ENCODE results near the gene POLD1. TPM values are rescaled to one million over a fixed set of nuclear protein-coding genes. Genes with fewer than 3 reads are reported as not detected.
"Not testable (repeated sequence)": the region's sequence is repeated elsewhere in the genome, so short reads cannot be mapped to it uniquely, and the experiment has no call there.

The POLD1 gene
- total and polyA plus RNA-seq, 3 donors from 2014 or later: 30.7 to 51.7 (median 42.2) TPM

- DNase-seq: no peak
- H3K4me1 ChIP-seq: peaks cover 9% of the 10 kb centered on the region
- H3K9me3 ChIP-seq: no peaks in the 10 kb centered on the region
- no peak overlapping the region for H3K27ac ChIP-seq
- intact Hi-C loops (cut with DNase I; ENCODE audit: low total_unique reads): no loop called here
- WGBS, 2 donors: 73 to 80% methylated on average over 6 to 12 of the region's 12 CpGs
- H3K36me3 ChIP-seq (ENCODE audit: low read depth, missing control alignments): no peaks in the 10 kb centered on the region
- H3K4me3 ChIP-seq: no peak overlapping the region
- H3K27me3 ChIP-seq: no peaks in the 10 kb centered on the region
- TF ChIP-seq CTCF (IDR thresholded peaks at IDR 0.05) (no peak), POLR2A (IDR thresholded peaks at IDR 0.05) (no peak)
Measured at GRCh38 chr19:50435627-50436026, 51.5 kb downstream of the POLD1 start.

GRCh38 chr19:50437862-50438449 is 53.8 kb downstream of the POLD1 start:
- TF ChIP-seq CTCF (IDR thresholded peaks at IDR 0.05) (no peak), POLR2A (IDR thresholded peaks at IDR 0.05) (no peak)
- Histone ChIP-seq H3K27ac (no peak overlapping the region), H3K4me3 (no peak overlapping the region), H3K4me1 (no peaks in the 10 kb centered on the region), H3K36me3 (ENCODE audit: low read depth, missing control alignments) (no peaks in the 10 kb centered on the region), H3K9me3 (no peaks in the 10 kb centered on the region), H3K27me3 (no peaks in the 10 kb centered on the region)
- intact Hi-C loops (cut with DNase I; ENCODE audit: low total_unique reads): no loop called here
- WGBS, 2 donors: 91 to 96% methylated on average over 5 of the region's 5 CpGs
- DNase-seq: no peak

GRCh38 chr19:50439130-50439529 is 55.0 kb downstream of the POLD1 start:
- H3K4me3 ChIP-seq; intact Hi-C loops (cut with DNase I; ENCODE audit: low total_unique reads): not testable (repeated sequence)

GRCh38 chr19:50444059-50444458 is 59.9 kb downstream of the POLD1 start:
- Histone ChIP-seq H3K9me3 (no peaks in the 10 kb centered on the region), H3K27me3 (no peaks in the 10 kb centered on the region), H3K36me3 (ENCODE audit: low read depth, missing control alignments) (no peaks in the 10 kb centered on the region), H3K27ac (no peak overlapping the region), H3K4me3 (no peak overlapping the region), H3K4me1 (no peaks in the 10 kb centered on the region)
- TF ChIP-seq POLR2A (IDR thresholded peaks at IDR 0.05) (no peak), CTCF (IDR thresholded peaks at IDR 0.05) (no peak)
- intact Hi-C loops (cut with DNase I; ENCODE audit: low total_unique reads): no loop called here
- WGBS, 2 donors: 81 to 89% methylated on average over 1 of the region's 1 CpG
- DNase-seq: no peak

More at GRCh38 chr19:50439130-50439529, 55.0 kb downstream of the POLD1 start:
- DNase-seq; H3K27ac ChIP-seq; H3K36me3 ChIP-seq (ENCODE audit: low read depth, missing control alignments); H3K9me3 ChIP-seq; H3K27me3 ChIP-seq; H3K4me1 ChIP-seq: not testable (repeated sequence)
- WGBS, 2 donors: 78 to 79% methylated on average over 2 of the region's 2 CpGs

GRCh38 chr19:50447053-50447452 is 62.9 kb downstream of the POLD1 start:
- TF ChIP-seq POLR2A (IDR thresholded peaks at IDR 0.05) (no peak), CTCF (IDR thresholded peaks at IDR 0.05) (no peak)
- no peak overlapping the region for H3K27ac ChIP-seq
- intact Hi-C loops (cut with DNase I; ENCODE audit: low total_unique reads): no loop called here
- H3K36me3 ChIP-seq (ENCODE audit: low read depth, missing control alignments): no peaks in the 10 kb centered on the region
- H3K4me1 ChIP-seq: no peaks in the 10 kb centered on the region
- WGBS, 2 donors: 83 to 86% methylated on average over 5 of the region's 5 CpGs
- H3K9me3 ChIP-seq: no peaks in the 10 kb centered on the region
- H3K4me3 ChIP-seq: no peak overlapping the region
- DNase-seq: no peak
- H3K27me3 ChIP-seq: no peaks in the 10 kb centered on the region
